ENCODE measurements around the gene GULP1. TPM values are rescaled to one million over a fixed set of nuclear protein-coding genes. Genes with fewer than 3 reads are reported as not detected.

Gene GULP1
- total and polyA plus RNA-seq, 7 experiments from 2014 or later = not detected

GRCh38 chr2:188322569-188323551 lies 31.2 kb downstream of the GULP1 start:
- Mint-ChIP-seq H3K4me1 (no peaks in the 10 kb centered on the region), H3K27ac (no peak overlapping the region), H3K4me3 (no peak overlapping the region), H3K9me3 (peaks cover 0 to 3% (median 0%) of the 10 kb centered on the region in 11 donors), H3K36me3 (no peaks in the 10 kb centered on the region), H3K27me3 (peaks cover 0 to 3% (median 0%) of the 10 kb centered on the region in 5 donors)
- intact Hi-C loops (cut with micrococcal nuclease) = no loop called here
- no peak overlapping the region for H3K4me3 ChIP-seq (ENCODE audit: low read length)
- no peaks in the 10 kb centered on the region for H3K9me3 ChIP-seq (ENCODE audit: control insufficient read depth in 2 of 3, low read length in 3 of 3)
- no peaks in the 10 kb centered on the region for H3K4me1 ChIP-seq (ENCODE audit: control insufficient read depth in 2 of 2, insufficient read depth in 2 of 2, low read length in 2 of 2)
- ChIA-PET CTCF (interaction anchor here (0.6 kb wide), 1 partner anchor 860 kb away, joined by 3 read pairs; no protein-coding TSS in a partner anchor), POLR2A (no interaction called here)
- H3K27ac ChIP-seq (ENCODE audit: low read depth, low read length) = no peak overlapping the region
- no peak for ATAC-seq
- no peaks in the 10 kb centered on the region for H3K27me3 ChIP-seq (ENCODE audit: control insufficient read depth in 2 of 2, insufficient read depth in 2 of 2, low read length in 2 of 2)
- DNase-seq = no peak
- no peaks in the 10 kb centered on the region for H3K36me3 ChIP-seq (ENCODE audit: control insufficient read depth in 2 of 3, insufficient read depth in 3 of 3, low read length in 3 of 3)

- Mint-ChIP-seq H3K27ac (no peak overlapping the region), H3K4me1 (no peaks in the 10 kb centered on the region), H3K36me3 (no peaks in the 10 kb centered on the region), H3K4me3 (no peak overlapping the region), H3K27me3 (peaks cover 0 to 3% (median 0%) of the 10 kb centered on the region in 5 donors), H3K9me3 (peaks cover 0 to 3% (median 0%) of the 10 kb centered on the region in 11 donors)
- H3K36me3 ChIP-seq (ENCODE audit: control insufficient read depth in 2 of 3, insufficient read depth in 3 of 3, low read length in 3 of 3) = no peaks in the 10 kb centered on the region
- H3K9me3 ChIP-seq (ENCODE audit: control insufficient read depth in 2 of 3, low read length in 3 of 3) = no peaks in the 10 kb centered on the region
- H3K27ac ChIP-seq (ENCODE audit: low read depth, low read length) = no peak overlapping the region
- intact Hi-C loops (cut with micrococcal nuclease) = no loop called here
- ATAC-seq = no peak
- H3K4me3 ChIP-seq (ENCODE audit: low read length) = no peak overlapping the region
- DNase-seq = no peak
- ChIA-PET POLR2A (no interaction called here), CTCF (no interaction called here)
- H3K4me1 ChIP-seq (ENCODE audit: control insufficient read depth in 2 of 2, insufficient read depth in 2 of 2, low read length in 2 of 2) = no peaks in the 10 kb centered on the region
- H3K27me3 ChIP-seq (ENCODE audit: control insufficient read depth in 2 of 2, insufficient read depth in 2 of 2, low read length in 2 of 2) = no peaks in the 10 kb centered on the region
Observed at GRCh38 chr2:188324067-188324466, 32.4 kb downstream of the GULP1 start.

- H3K27ac Mint-ChIP-seq = no peak overlapping the region
- ATAC-seq = no peak
- Histone ChIP-seq H3K36me3 (ENCODE audit: control insufficient read depth in 2 of 3, insufficient read depth in 3 of 3, low read length in 3 of 3) (no peaks in the 10 kb centered on the region), H3K27ac (ENCODE audit: low read depth, low read length) (no peak overlapping the region), H3K4me1 (ENCODE audit: control insufficient read depth in 2 of 2, insufficient read depth in 2 of 2, low read length in 2 of 2) (no peaks in the 10 kb centered on the region), H3K27me3 (ENCODE audit: control insufficient read depth in 2 of 2, insufficient read depth in 2 of 2, low read length in 2 of 2) (no peaks in the 10 kb centered on the region), H3K9me3 (ENCODE audit: control insufficient read depth in 2 of 3, low read length in 3 of 3) (no peaks in the 10 kb centered on the region), H3K4me3 (ENCODE audit: low read length) (no peak overlapping the region)
- no peaks in the 10 kb centered on the region for H3K4me1 Mint-ChIP-seq
- H3K27me3 Mint-ChIP-seq = no peaks in the 10 kb centered on the region
- intact Hi-C loops (cut with micrococcal nuclease) = no loop called here
- no peak overlapping the region for H3K4me3 Mint-ChIP-seq
- H3K36me3 Mint-ChIP-seq = no peaks in the 10 kb centered on the region
- ChIA-PET CTCF (no interaction called here), POLR2A (no interaction called here)
- DNase-seq = no peak
- H3K9me3 Mint-ChIP-seq = no peaks in the 10 kb centered on the region
Observed at GRCh38 chr2:188326290-188326668, 34.6 kb downstream of the GULP1 start.

DNA sequence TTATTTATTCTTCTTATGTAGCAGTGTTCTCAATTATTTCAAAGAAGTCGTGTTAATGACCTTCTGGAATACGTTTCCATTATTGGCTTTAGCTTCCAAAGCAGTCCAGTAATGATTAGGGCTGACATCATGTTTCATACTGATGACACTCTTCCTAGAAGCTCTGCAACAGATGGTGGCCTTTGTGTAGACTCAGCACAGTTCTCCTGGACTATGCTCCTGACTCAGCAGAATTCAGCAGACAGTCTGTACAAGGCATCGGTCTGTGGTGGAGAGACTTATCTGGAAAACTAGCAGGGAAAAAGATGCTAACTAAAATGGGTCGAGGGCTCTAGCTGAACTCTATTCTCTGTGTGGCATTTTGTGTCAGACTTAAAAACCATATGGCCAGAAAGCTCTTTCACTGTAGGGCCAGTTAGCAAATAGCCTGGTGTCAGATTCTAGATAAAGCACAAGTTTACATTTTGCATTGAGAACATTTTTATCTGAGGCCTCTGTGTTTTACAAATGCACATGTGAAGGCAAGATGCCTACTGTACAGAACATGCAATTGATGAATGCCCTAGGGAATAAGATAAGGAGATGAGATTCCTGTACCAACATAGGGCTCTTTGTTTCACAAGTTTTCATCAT lies 35.1 kb downstream of the GULP1 start:
- intact Hi-C loops (cut with micrococcal nuclease) = no loop called here
- CTCF ChIA-PET = no interaction called here
- H3K36me3 Mint-ChIP-seq = no peaks in the 10 kb centered on the region

DNA sequence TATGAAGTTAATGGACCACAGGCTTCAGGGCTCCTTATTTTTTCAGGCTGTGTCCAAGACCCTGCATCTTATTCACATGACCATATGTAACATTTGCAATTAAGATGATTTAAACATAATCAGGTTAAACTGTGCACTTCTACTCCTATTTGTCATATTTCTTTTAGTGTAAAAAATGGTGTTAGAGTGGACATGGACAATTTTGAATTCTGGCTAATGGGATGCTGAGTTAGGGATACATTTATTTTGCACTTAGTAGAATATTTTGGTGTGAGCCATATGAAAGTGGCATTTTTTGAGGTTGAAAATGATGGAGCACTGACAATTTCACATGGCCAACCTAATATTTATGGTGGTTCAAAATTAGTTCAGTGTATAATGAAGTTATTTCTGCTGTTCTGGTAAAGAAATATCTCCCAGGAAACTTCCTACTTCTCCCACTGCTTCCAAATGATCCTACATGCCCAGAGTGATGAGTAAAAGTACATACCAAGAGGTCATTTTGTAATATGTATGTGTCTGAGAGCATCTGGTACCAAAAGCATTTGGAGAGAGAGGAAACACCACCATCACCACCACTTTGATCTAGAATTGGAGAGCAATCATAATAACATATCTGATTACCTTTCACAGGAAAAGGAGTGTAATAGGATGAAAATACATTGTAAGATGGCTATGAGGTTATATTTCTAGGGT lies 36.0 kb downstream of the GULP1 start:
- ATAC-seq (no peak), DNase-seq (no peak)
- Mint-ChIP-seq H3K27me3 (no peaks in the 10 kb centered on the region), H3K4me3 (no peak overlapping the region), H3K4me1 (no peaks in the 10 kb centered on the region), H3K36me3 (no peaks in the 10 kb centered on the region), H3K9me3 (no peaks in the 10 kb centered on the region), H3K27ac (no peak overlapping the region)
- Histone ChIP-seq H3K27me3 (ENCODE audit: control insufficient read depth in 2 of 2, insufficient read depth in 2 of 2, low read length in 2 of 2) (no peaks in the 10 kb centered on the region), H3K4me1 (ENCODE audit: control insufficient read depth in 2 of 2, insufficient read depth in 2 of 2, low read length in 2 of 2) (no peaks in the 10 kb centered on the region), H3K4me3 (ENCODE audit: low read length) (no peak overlapping the region), H3K27ac (ENCODE audit: low read depth, low read length) (no peak overlapping the region), H3K36me3 (ENCODE audit: control insufficient read depth in 2 of 3, insufficient read depth in 3 of 3, low read length in 3 of 3) (no peaks in the 10 kb centered on the region), H3K9me3 (ENCODE audit: control insufficient read depth in 2 of 3, low read length in 3 of 3) (no peaks in the 10 kb centered on the region)
- CTCF ChIA-PET = no interaction called here
- POLR2A ChIA-PET = no interaction called here
- intact Hi-C loops (cut with micrococcal nuclease) = no loop called here

More for the DNA sequence above, 35.1 kb downstream of the GULP1 start:
- no peak for ATAC-seq
- Mint-ChIP-seq H3K4me1 (no peaks in the 10 kb centered on the region), H3K27ac (no peak overlapping the region), H3K27me3 (no peaks in the 10 kb centered on the region), H3K4me3 (no peak overlapping the region), H3K9me3 (no peaks in the 10 kb centered on the region)
- no peak for DNase-seq
- H3K27me3 ChIP-seq (ENCODE audit: control insufficient read depth in 2 of 2, insufficient read depth in 2 of 2, low read length in 2 of 2) = no peaks in the 10 kb centered on the region
- H3K36me3 ChIP-seq (ENCODE audit: control insufficient read depth in 2 of 3, insufficient read depth in 3 of 3, low read length in 3 of 3) = no peaks in the 10 kb centered on the region
- no peaks in the 10 kb centered on the region for H3K4me1 ChIP-seq (ENCODE audit: control insufficient read depth in 2 of 2, insufficient read depth in 2 of 2, low read length in 2 of 2)
- no peak overlapping the region for H3K27ac ChIP-seq (ENCODE audit: low read depth, low read length)
- POLR2A ChIA-PET = no interaction called here
- no peaks in the 10 kb centered on the region for H3K9me3 ChIP-seq (ENCODE audit: control insufficient read depth in 2 of 3, low read length in 3 of 3)
- H3K4me3 ChIP-seq (ENCODE audit: low read length) = no peak overlapping the region

DNA sequence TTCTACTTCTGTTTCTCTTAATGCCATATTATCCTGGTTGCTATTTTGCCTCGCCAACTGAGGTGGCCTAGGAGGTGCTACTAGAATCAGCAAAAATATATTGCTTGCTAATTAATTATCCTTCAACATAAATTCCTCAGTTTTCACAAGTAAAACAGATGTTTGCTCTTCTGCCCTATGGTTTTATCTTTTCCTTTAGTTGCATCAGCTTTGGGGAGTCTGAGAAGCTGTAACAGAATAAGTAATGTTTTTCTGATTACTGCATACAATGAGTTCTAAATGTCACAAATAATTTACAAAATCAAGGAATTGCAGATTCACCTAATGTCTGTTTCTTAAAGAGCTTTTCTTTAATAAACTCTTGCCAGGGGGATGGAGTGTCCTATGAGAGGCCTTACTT lies 36.7 kb downstream of the GULP1 start:
- Mint-ChIP-seq H3K27ac (no peak overlapping the region), H3K36me3 (no peaks in the 10 kb centered on the region), H3K27me3 (no peaks in the 10 kb centered on the region), H3K9me3 (no peaks in the 10 kb centered on the region), H3K4me3 (no peak overlapping the region), H3K4me1 (no peaks in the 10 kb centered on the region)
- intact Hi-C loops (cut with micrococcal nuclease) = no loop called here
- no peaks in the 10 kb centered on the region for H3K36me3 ChIP-seq (ENCODE audit: control insufficient read depth in 2 of 3, insufficient read depth in 3 of 3, low read length in 3 of 3)
- CTCF ChIA-PET = no interaction called here
- no peak for DNase-seq
- H3K4me3 ChIP-seq (ENCODE audit: low read length) = no peak overlapping the region
- H3K27ac ChIP-seq (ENCODE audit: low read depth, low read length) = no peak overlapping the region
- no peaks in the 10 kb centered on the region for H3K9me3 ChIP-seq (ENCODE audit: control insufficient read depth in 2 of 3, low read length in 3 of 3)
- no peak for ATAC-seq
- H3K27me3 ChIP-seq (ENCODE audit: control insufficient read depth in 2 of 2, insufficient read depth in 2 of 2, low read length in 2 of 2) = no peaks in the 10 kb centered on the region
- no peaks in the 10 kb centered on the region for H3K4me1 ChIP-seq (ENCODE audit: control insufficient read depth in 2 of 2, insufficient read depth in 2 of 2, low read length in 2 of 2)
- POLR2A ChIA-PET = no interaction called here
